Neural cell (in vitro differentiated cells): Measurements from ENCODE around the gene REEP6. TPM values are rescaled to one million over a fixed set of nuclear protein-coding genes. Genes with fewer than 3 reads are reported as not detected.

Experiments
- H2AFZ ChIP-seq: fragments of 200-600, 300-800 bp; sonication (generic), shearing (Covaris generic); 2 replicates; pipeline ENCODE4 v1.6.0; 2014; ENCODE audit warnings: low read depth, mild to moderate bottlenecking, antibody characterized with exemption, low read length, moderate library complexity
- H3F3A ChIP-seq: fragments of 200-600 bp; shearing (Covaris generic); 2 replicates; pipeline ENCODE4 v1.6.1; 2016; ENCODE audit warnings: mild to moderate bottlenecking, moderate library complexity, mixed read lengths, antibody characterized with exemption, low read length; ENCODE audit not compliant: insufficient read depth, poor library complexity, severe bottlenecking
- H3K27ac ChIP-seq: fragments of 200-600, 300-800 bp; sonication (generic), shearing (Covaris generic); 2 replicates; pipeline ENCODE4 v1.5.1; 2014; ENCODE audit warnings: mild to moderate bottlenecking, low read length, moderate library complexity
- H3K27me3 ChIP-seq: fragments of 300-800, 200-600 bp; sonication (generic), shearing (Covaris generic); 2 replicates; pipeline ENCODE4 v1.6.0; 2014; ENCODE audit warnings: mild to moderate bottlenecking, low read depth, low read length, moderate library complexity; ENCODE audit not compliant: insufficient read depth
- H3K36me3 ChIP-seq: fragments of 300-800, 200-600 bp; sonication (generic), shearing (Covaris generic); 2 replicates; pipeline ENCODE4 v1.5.1; 2014; ENCODE audit warnings: mild to moderate bottlenecking, antibody characterized with exemption, low read length, moderate library complexity; ENCODE audit not compliant: insufficient read depth
- H3K4me2 ChIP-seq: fragments of 300-800, 200-600 bp; sonication (generic), shearing (Covaris generic); 2 replicates; pipeline ENCODE4 v1.6.0; 2014; ENCODE audit warnings: mild to moderate bottlenecking, low read length
- H3K4me3 ChIP-seq: fragments of 300-800, 200-600 bp; sonication (generic), shearing (Covaris generic); 2 replicates; pipeline ENCODE4 v1.5.1; 2014; ENCODE audit warnings: mild to moderate bottlenecking, low read length, moderate library complexity
- H3K79me2 ChIP-seq: fragments of 200-600 bp; shearing (Covaris generic); replicated peaks from 2 replicates; pipeline ENCODE4 v1.6.0; 2014; ENCODE audit warnings: mild to moderate bottlenecking, low read length, moderate library complexity; ENCODE audit not compliant: insufficient read depth
- H3K9ac ChIP-seq: fragments of 300-800, 200-600 bp; sonication (generic), shearing (Covaris generic); 2 replicates; pipeline ENCODE4 v1.6.1; 2016; ENCODE audit warnings: mild to moderate bottlenecking, low read length, mixed read lengths
- H3K9me2 ChIP-seq: fragments of 200-600 bp; shearing (Covaris generic); 2 replicates; pipeline ENCODE4 v1.6.1; 2016; ENCODE audit warnings: mild to moderate bottlenecking, low read length, mixed read lengths; ENCODE audit not compliant: insufficient read depth
- H3K9me3 ChIP-seq: fragments of 200-600, 300-800 bp; sonication (generic), shearing (Covaris generic); 2 replicates; pipeline ENCODE4 v1.6.1; 2016; ENCODE audit warnings: mild to moderate bottlenecking, mixed run types, low read length, moderate library complexity, mixed read lengths
- H4K20me1 ChIP-seq: fragments of 200-600 bp; shearing (Covaris generic); 2 replicates; pipeline ENCODE4 v1.6.1; 2016; ENCODE audit warnings: mild to moderate bottlenecking, mixed run types; ENCODE audit not compliant: insufficient read depth
- CTCF ChIP-seq: fragments of 450-650 bp; IDR thresholded peaks from 2 replicates; pipeline ENCODE4 v1.5.1; 2014; ENCODE audit warnings: antibody characterized with exemption, mild to moderate bottlenecking, moderate library complexity; ENCODE audit not compliant: poor library complexity, severe bottlenecking
- EP300 ChIP-seq: fragments of 450-650 bp; conservative IDR thresholded peaks from 2 replicates; pipeline ENCODE4 v1.6.1; 2014; ENCODE audit warnings: antibody characterized with exemption, mild to moderate bottlenecking, moderate library complexity; ENCODE audit not compliant: poor library complexity, severe bottlenecking
- EZH2 ChIP-seq: fragments of 200-600, 300-800 bp; shearing (Covaris generic), sonication (generic); IDR thresholded peaks from 2 replicates; pipeline ENCODE4 v1.6.1; 2014; ENCODE audit warnings: antibody characterized with exemption, low read length, borderline replicate concordance, mild to moderate bottlenecking; ENCODE audit not compliant: insufficient read depth, poor library complexity, severe bottlenecking
- MXI1 ChIP-seq: fragments of 450-650 bp; conservative IDR thresholded peaks from 2 replicates; pipeline ENCODE4 v1.6.1; 2014; ENCODE audit warnings: antibody characterized with exemption, mild to moderate bottlenecking; ENCODE audit not compliant: poor library complexity, severe bottlenecking
- POLR2AphosphoS5 ChIP-seq: IDR thresholded peaks from 2 replicates; pipeline ENCODE4 v1.6.1; 2012
- RAD21 ChIP-seq: fragments of 450-650 bp; conservative IDR thresholded peaks from 2 replicates; pipeline ENCODE4 v1.6.1; 2014; ENCODE audit warnings: antibody characterized with exemption, mild to moderate bottlenecking, moderate library complexity
- SMC3 ChIP-seq: fragments of 450-650 bp; conservative IDR thresholded peaks from 2 replicates; pipeline ENCODE4 v1.6.1; 2014; ENCODE audit warnings: antibody characterized with exemption, mild to moderate bottlenecking, moderate library complexity; ENCODE audit not compliant: poor library complexity
- TAF1 ChIP-seq: IDR thresholded peaks from 2 replicates; pipeline ENCODE4 v1.6.1; 2012; ENCODE audit warnings: low read depth
- polyA plus RNA-seq: library from polyadenylated mRNA; depleted of rRNA; stranded (reverse); fragments of >200 nt; gene quantifications from 2 replicates; pipeline ENCODE4 v1.2.3, GENCODE V29; 2014
- TF ChIP-seq, protein P1 (sequence below): IDR thresholded peaks from 2 replicates; pipeline ENCODE4 v1.6.1; 2012; ENCODE audit warnings: borderline replicate concordance

Gene REEP6
- polyA plus RNA-seq, 1 donor from 2014 or later = 10.7 TPM

- Histone ChIP-seq H3F3A (no peaks in the 10 kb centered on the region), H3K9me3 (no peaks in the 10 kb centered on the region), H3K4me2 (no peak overlapping the region), H3K9ac (no peak overlapping the region), H3K79me2 (no peaks in the 10 kb centered on the region), H3K9me2 (no peaks in the 10 kb centered on the region), H2AFZ (no peak overlapping the region), H4K20me1 (no peaks in the 10 kb centered on the region), H3K27me3 (peaks cover 24% of the 10 kb centered on the region), H3K4me3 (no peak overlapping the region), H3K36me3 (no peaks in the 10 kb centered on the region), H3K27ac (no peak overlapping the region)
- TF ChIP-seq TAF1 = no peak
- TF ChIP-seq, protein P1, sequence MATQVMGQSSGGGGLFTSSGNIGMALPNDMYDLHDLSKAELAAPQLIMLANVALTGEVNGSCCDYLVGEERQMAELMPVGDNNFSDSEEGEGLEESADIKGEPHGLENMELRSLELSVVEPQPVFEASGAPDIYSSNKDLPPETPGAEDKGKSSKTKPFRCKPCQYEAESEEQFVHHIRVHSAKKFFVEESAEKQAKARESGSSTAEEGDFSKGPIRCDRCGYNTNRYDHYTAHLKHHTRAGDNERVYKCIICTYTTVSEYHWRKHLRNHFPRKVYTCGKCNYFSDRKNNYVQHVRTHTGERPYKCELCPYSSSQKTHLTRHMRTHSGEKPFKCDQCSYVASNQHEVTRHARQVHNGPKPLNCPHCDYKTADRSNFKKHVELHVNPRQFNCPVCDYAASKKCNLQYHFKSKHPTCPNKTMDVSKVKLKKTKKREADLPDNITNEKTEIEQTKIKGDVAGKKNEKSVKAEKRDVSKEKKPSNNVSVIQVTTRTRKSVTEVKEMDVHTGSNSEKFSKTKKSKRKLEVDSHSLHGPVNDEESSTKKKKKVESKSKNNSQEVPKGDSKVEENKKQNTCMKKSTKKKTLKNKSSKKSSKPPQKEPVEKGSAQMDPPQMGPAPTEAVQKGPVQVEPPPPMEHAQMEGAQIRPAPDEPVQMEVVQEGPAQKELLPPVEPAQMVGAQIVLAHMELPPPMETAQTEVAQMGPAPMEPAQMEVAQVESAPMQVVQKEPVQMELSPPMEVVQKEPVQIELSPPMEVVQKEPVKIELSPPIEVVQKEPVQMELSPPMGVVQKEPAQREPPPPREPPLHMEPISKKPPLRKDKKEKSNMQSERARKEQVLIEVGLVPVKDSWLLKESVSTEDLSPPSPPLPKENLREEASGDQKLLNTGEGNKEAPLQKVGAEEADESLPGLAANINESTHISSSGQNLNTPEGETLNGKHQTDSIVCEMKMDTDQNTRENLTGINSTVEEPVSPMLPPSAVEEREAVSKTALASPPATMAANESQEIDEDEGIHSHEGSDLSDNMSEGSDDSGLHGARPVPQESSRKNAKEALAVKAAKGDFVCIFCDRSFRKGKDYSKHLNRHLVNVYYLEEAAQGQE = no peak
- TF ChIP-seq MXI1 = no peak
- TF ChIP-seq RAD21 = no peak
- TF ChIP-seq SMC3 = no peak
- no peak for TF ChIP-seq EP300
- no peak for TF ChIP-seq EZH2
- TF ChIP-seq POLR2AphosphoS5 = no peak
- TF ChIP-seq CTCF = no peak
Measured at GRCh38 chr19:1525343-1525742, 34.4 kb downstream of the REEP6 start.

- no peak overlapping the region for H2AFZ ChIP-seq
- TF ChIP-seq POLR2AphosphoS5 = no peak
- TF ChIP-seq CTCF = no peak
- H3F3A ChIP-seq = no peaks in the 10 kb centered on the region
- H4K20me1 ChIP-seq = no peaks in the 10 kb centered on the region
- H3K9me2 ChIP-seq = no peaks in the 10 kb centered on the region
- H3K9me3 ChIP-seq = no peaks in the 10 kb centered on the region
- peaks cover 24% of the 10 kb centered on the region for H3K27me3 ChIP-seq
- no peak overlapping the region for H3K9ac ChIP-seq
- no peaks in the 10 kb centered on the region for H3K79me2 ChIP-seq
- no peaks in the 10 kb centered on the region for H3K36me3 ChIP-seq
- H3K27ac ChIP-seq = no peak overlapping the region
- H3K4me3 ChIP-seq = no peak overlapping the region
- H3K4me2 ChIP-seq = no peak overlapping the region
Measured at GRCh38 chr19:1526066-1526778, 35.2 kb downstream of the REEP6 start.
